Astrocyte of the spinal cord (primary cell): Measurements from ENCODE around the gene GCC2.

Source experiments
- DNase-seq: peaks from one replicate; pipeline ENCODE4 v3.0.0; 2011; ENCODE audit warnings: low read depth, low spot score
- H3K4me3 ChIP-seq: 2 replicates; pipeline ENCODE4 v1.5.1; 2011; ENCODE audit warnings: low read depth, mild to moderate bottlenecking, low read length, moderate library complexity
- CTCF ChIP-seq: IDR thresholded peaks from 2 replicates; pipeline ENCODE4 v1.5.1; 2012; ENCODE audit warnings: low read depth, mild to moderate bottlenecking, low read length, inconsistent platforms
- in situ Hi-C: cut with HindIII; loops from 2 replicates; pipeline ENCODE4 v1.10.0; 2017; ENCODE audit warnings: low sequenced_read_pairs

Gene GCC2

DNA sequence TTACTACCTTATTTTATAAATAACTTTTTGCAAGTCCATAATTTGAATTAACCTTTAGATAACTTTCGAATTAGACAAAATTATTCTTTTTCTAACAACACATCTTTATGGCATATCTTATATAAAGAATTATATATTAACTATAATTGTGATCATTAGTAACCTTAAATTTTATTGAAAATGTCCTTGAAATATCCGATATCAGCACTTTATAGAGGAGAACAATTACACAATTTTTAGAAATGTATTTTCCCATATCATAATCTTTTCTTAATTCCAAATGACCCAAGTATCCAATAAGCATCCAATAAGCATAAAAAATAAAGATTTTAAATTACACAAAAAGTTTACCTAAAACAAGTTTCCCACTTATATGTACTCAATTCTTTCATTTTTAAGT, 7.3 kb upstream of the GCC2 start:
- in situ Hi-C loops: no loop called here
- DNase-seq: no peak
- no peak overlapping the region for H3K4me3 ChIP-seq
- no peak for TF ChIP-seq CTCF

GRCh38 chr2:108444941-108445840, 3.8 kb upstream of the GCC2 start:
- TF ChIP-seq CTCF: no peak
- H3K4me3 ChIP-seq: no peak overlapping the region
- no peak for DNase-seq
- in situ Hi-C loops: no loop called here

DNA sequence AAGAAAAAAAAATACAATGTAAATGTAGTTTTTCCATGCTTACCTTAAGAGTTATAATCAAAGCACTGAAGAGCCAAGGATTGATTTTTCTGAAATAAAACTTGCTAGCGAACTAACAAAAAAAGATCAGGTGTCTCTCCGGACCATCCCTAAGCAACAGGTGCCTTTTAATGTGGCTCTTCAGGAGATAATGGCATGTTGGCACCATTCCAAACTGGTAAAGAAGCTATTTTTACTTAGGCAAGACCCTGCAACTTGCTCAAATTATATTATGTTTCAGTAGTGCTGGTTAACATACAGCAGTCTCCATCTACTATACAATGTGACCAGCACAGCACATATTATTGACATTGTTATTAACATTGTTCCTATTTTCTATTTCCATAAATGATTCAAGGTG, 2.3 kb upstream of the GCC2 start:
- no peak for DNase-seq
- H3K4me3 ChIP-seq: no peak overlapping the region
- no peak for TF ChIP-seq CTCF
- in situ Hi-C loops: no loop called here

DNA sequence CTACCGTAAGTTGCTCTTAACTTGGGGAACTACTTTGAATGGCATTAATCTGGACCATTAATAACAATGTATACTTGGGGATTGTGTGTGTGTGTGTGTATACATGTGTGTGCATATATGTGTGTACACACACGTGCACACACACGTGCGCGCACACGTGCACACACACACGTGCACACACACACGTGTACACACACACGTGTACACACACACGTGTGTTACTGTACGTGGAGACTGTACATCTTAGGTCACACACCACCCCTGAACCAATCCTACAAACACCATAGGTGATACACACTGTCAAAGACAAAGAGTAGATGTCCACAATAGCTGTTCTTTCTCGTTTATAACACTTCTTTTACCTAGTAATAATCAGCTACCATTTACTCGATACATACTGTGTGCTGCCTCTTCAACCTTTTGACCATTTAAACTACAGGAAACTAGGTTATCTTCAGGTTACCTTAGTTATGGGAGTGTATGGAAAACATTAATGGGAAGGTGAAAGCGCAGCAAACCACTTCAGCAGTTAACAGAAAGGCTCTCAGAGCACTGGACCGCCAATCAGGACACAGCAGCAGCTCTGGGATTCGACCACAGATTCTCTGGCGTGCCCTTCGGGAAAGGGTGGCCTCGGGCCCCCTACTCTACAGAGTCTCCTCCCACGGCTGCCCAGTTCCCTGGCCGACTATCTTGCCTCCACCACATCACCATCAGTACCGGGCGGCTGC, 894 bp upstream of the GCC2 start:
- in situ Hi-C loops: no loop called here
- DNase-seq: no peak
- H3K4me3 ChIP-seq: peak overlapping the region; percentile 98
- TF ChIP-seq CTCF: no peak

GRCh38 chr2:108449410-108450130, 564 bp downstream of the GCC2 start:
- DNase-seq: peak; percentile 47
- peak overlapping the region; percentile 98 for H3K4me3 ChIP-seq
- in situ Hi-C loops: no loop called here
- no peak for TF ChIP-seq CTCF

DNA sequence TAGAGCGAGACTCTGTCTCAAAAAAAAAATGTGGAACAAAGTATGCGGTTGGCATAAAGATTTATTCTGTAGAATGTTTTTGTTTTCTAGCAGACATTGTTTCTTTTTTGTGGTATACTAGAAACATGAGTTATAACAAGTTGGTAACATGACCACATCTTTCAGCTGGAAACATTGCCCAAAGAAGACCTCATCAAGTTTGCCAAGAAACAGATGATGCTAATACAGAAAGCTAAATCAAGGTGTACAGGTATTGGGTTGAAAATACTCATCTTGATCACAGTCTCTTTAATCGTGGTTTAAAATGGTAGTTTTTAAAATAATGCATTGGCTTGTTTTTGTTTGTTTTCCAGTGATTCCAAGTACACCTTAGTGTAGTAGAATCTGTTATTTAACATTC, 1.9 kb downstream of the GCC2 start:
- TF ChIP-seq CTCF: no peak
- no peak for DNase-seq
- in situ Hi-C loops: no loop called here

More for the DNA sequence above, 1.9 kb downstream of the GCC2 start:
- no peak overlapping the region for H3K4me3 ChIP-seq
